GM18909 (cell line): Measurements from ENCODE around the gene COQ8A.
"Not testable (repeated sequence)": the region's sequence is repeated elsewhere in the genome, so short reads cannot be mapped to it uniquely, and the experiment has no call there.

Experiments used
- ATAC-seq: cut with Tn5 transposase; IDR thresholded peaks from one replicate; pipeline ENCODE4 v1.9.1; 2021; ENCODE audit warnings: mild to moderate bottlenecking; ENCODE audit not compliant: unreplicated experiment, poor library complexity

COQ8A gene

GRCh38 chr1:226950871-226951270 is 10.8 kb downstream of the COQ8A start:
- no peak for ATAC-seq

GRCh38 chr1:226951286-226952117 is 11.4 kb downstream of the COQ8A start:
- no peak for ATAC-seq

- no peak for ATAC-seq
Measured at GRCh38 chr1:226952118-226952441, 12.0 kb downstream of the COQ8A start.

GRCh38 chr1:226953175-226953800 is 13.2 kb downstream of the COQ8A start:
- no peak for ATAC-seq

- no peak for ATAC-seq
Measured at GRCh38 chr1:226954337-226954736, 14.2 kb downstream of the COQ8A start.

GRCh38 chr1:226954777-226955176 is 14.7 kb downstream of the COQ8A start:
- ATAC-seq = no peak

- ATAC-seq = not testable (repeated sequence)
Measured at GRCh38 chr1:226955857-226956256, 15.8 kb downstream of the COQ8A start.

- no peak for ATAC-seq
Measured at GRCh38 chr1:226956942-226957713, 17.0 kb downstream of the COQ8A start.

- no peak for ATAC-seq
Measured at GRCh38 chr1:226957714-226958113, 17.6 kb downstream of the COQ8A start.

GRCh38 chr1:226958300-226958699 is 18.2 kb downstream of the COQ8A start:
- no peak for ATAC-seq

GRCh38 chr1:226960256-226960655 is 20.2 kb downstream of the COQ8A start:
- no peak for ATAC-seq

- no peak for ATAC-seq
Measured at GRCh38 chr1:226960944-226961765, 21.1 kb downstream of the COQ8A start.

GRCh38 chr1:226962421-226963391 is 22.6 kb downstream of the COQ8A start:
- ATAC-seq = no peak

GRCh38 chr1:226964068-226964425 is 24.0 kb downstream of the COQ8A start:
- ATAC-seq = no peak

GRCh38 chr1:226964611-226965486 is 24.8 kb downstream of the COQ8A start:
- no peak for ATAC-seq

- ATAC-seq = no peak
Measured at GRCh38 chr1:226965581-226966440, 25.7 kb downstream of the COQ8A start.

GRCh38 chr1:226966683-226967082 is 26.6 kb downstream of the COQ8A start:
- no peak for ATAC-seq
